ENCODE measurements around the gene PCDHGB3. TPM values are rescaled to one million over a fixed set of nuclear protein-coding genes. Genes with fewer than 3 reads are reported as not detected.
A peak's percentile ranks its signal among the peaks of the same experiment; 100 is the strongest.
"Not testable (repeated sequence)": the region's sequence is repeated elsewhere in the genome, so short reads cannot be mapped to it uniquely, and the experiment has no call there.

PCDHGB3 gene
- total RNA-seq, 3 donors from 2014 or later: 5.3 to 10.2 (median 8.6) TPM

GRCh38 chr5:141330299-141331080, 39.6 kb upstream of the PCDHGB3 start, which contains the start of gene PCDHGA1:
TSS of gene PCDHGA1 (plus strand) at chr5:141330514.
- TF ChIP-seq CTCF (IDR thresholded peaks at IDR 0.05) (no peak), POLR2A (IDR thresholded peaks at IDR 0.05) (no peak), POLR2AphosphoS5 (IDR thresholded peaks at IDR 0.05) (no peak)
- Histone ChIP-seq H3K27me3 (no peaks in the 10 kb centered on the region), H3K4me3 (peak within 1 kb of the TSS in 1 of 3 donors; percentile 13), H3K9me3 (peaks cover 59 to 93% of the 10 kb centered on the region in 2 donors), H3K4me1 (no peaks in the 10 kb centered on the region), H3K36me3 (no peaks in the 10 kb centered on the region), H3K27ac (no peak within 1 kb of the TSS)
- intact Hi-C loops (cut with DNase I; ENCODE audit: low total_unique reads): no loop called here
- DNase-seq (ENCODE audit: low spot score in 2 of 2): no peak

DNA sequence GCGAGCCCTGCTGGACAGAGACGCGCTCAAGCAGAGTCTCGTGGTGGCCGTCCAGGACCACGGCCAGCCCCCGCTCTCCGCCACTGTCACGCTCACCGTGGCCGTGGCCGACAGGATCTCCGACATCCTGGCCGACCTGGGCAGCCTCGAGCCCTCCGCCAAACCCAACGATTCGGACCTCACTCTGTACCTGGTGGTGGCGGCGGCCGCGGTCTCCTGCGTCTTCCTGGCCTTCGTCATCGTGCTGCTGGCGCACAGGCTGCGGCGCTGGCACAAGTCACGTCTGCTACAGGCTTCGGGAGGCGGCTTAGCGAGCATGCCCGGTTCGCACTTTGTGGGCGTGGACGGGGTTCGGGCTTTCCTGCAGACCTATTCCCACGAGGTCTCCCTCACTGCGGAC, 37.5 kb upstream of the PCDHGB3 start:
- H3K4me3 ChIP-seq; H3K36me3 ChIP-seq; H3K4me1 ChIP-seq; H3K27ac ChIP-seq; DNase-seq (ENCODE audit: low spot score in 2 of 2); intact Hi-C loops (cut with DNase I; ENCODE audit: low total_unique reads); H3K27me3 ChIP-seq: not testable (repeated sequence)
- peaks cover 45 to 85% of the 10 kb centered on the region in 2 donors for H3K9me3 ChIP-seq

DNA sequence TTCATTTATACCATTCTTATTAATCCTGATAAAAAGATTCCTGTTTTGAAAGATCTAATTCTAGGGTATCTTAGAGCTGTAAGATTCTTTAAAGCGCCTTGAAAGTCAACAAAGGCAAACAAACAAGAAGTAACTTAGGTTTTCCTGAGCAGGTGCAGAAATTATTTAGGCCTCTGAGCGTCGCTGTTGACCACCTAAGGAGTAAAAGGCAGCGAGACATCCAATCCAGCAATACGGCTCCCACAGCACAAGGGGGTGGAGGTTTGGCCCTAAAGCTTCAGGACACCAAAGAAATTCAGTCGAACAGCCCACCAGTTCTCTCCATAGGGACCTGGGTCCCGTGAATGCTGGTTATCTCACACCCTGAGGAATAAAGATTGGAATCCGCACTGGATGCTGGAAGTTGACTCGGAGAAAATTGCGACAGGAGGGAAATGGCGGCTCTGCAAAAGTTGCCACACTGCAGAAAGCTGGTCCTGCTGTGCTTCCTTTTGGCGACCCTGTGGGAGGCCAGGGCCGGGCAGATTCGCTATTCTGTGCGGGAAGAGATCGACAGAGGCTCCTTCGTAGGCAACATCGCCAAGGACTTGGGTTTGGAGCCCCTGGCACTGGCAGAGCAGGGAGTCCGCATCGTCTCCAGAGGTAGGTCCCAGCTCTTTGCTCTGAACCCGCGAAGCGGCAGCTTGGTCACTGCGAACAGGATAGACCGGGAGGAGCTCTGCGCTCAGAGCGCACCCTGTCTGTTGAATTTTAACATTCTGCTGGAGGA, 31.3 kb upstream of the PCDHGB3 start, which contains the start of gene PCDHGA2:
Gene PCDHGA2, plus strand, starts transcription at position 223 of the 769 bp plus-strand sequence.
- no peak for DNase-seq (ENCODE audit: low spot score in 2 of 2)
- H3K4me3 ChIP-seq: peak within 1 kb of the TSS; percentile 24 to 51 (median 45)
- H3K27me3 ChIP-seq: no peaks in the 10 kb centered on the region
- intact Hi-C loops (cut with DNase I; ENCODE audit: low total_unique reads): no loop called here
- no peaks in the 10 kb centered on the region for H3K4me1 ChIP-seq
- H3K27ac ChIP-seq: peak within 1 kb of the TSS in 1 of 2 donors; percentile 21
- no peaks in the 10 kb centered on the region for H3K36me3 ChIP-seq
- H3K9me3 ChIP-seq: peaks cover 54 to 91% of the 10 kb centered on the region in 2 donors
- TF ChIP-seq POLR2AphosphoS5 (IDR thresholded peaks at IDR 0.05) (no peak), CTCF (IDR thresholded peaks at IDR 0.05) (peak in 2 of 3 donors; percentile 16 to 47), POLR2A (IDR thresholded peaks at IDR 0.05) (no peak)

- intact Hi-C loops (cut with DNase I; ENCODE audit: low total_unique reads); H3K27ac ChIP-seq; DNase-seq (ENCODE audit: low spot score in 2 of 2); H3K36me3 ChIP-seq; H3K4me1 ChIP-seq; H3K27me3 ChIP-seq: not testable (repeated sequence)
- peaks cover 67 to 89% of the 10 kb centered on the region in 2 donors for H3K9me3 ChIP-seq
- peak overlapping the region in 1 of 3 donors; percentile 12 for H3K4me3 ChIP-seq
Observed at GRCh38 chr5:141340781-141341354, 29.2 kb upstream of the PCDHGB3 start.

GRCh38 chr5:141342773-141343172, 27.3 kb upstream of the PCDHGB3 start:
- H3K4me3 ChIP-seq: no peak overlapping the region
- DNase-seq (ENCODE audit: low spot score in 2 of 2): no peak
- no peaks in the 10 kb centered on the region for H3K36me3 ChIP-seq
- intact Hi-C loops (cut with DNase I; ENCODE audit: low total_unique reads): no loop called here
- H3K27ac ChIP-seq: no peak overlapping the region
- H3K9me3 ChIP-seq: peaks cover 85 to 98% of the 10 kb centered on the region in 2 donors
- H3K4me1 ChIP-seq: no peaks in the 10 kb centered on the region
- H3K27me3 ChIP-seq: no peaks in the 10 kb centered on the region
- TF ChIP-seq CTCF (IDR thresholded peaks at IDR 0.05) (no peak), POLR2AphosphoS5 (IDR thresholded peaks at IDR 0.05) (no peak), POLR2A (IDR thresholded peaks at IDR 0.05) (no peak)
